Lower leg skin (tissue), 4 donors: ENCODE data around the gene SEMA3A. TPM values are rescaled to one million over a fixed set of nuclear protein-coding genes. Genes with fewer than 3 reads are reported as not detected.

Experiments used
- DNase-seq, 2 donors: peaks; one replicate each; pipeline ENCODE4 v3.0.0-alpha.2; 2019; ENCODE audit warnings: low spot score in 2 of 2
- H3K4me3 ChIP-seq: fragments of 200-600 bp; sonication (generic); 2 replicates; pipeline ENCODE4 v1.5.1; 2017; ENCODE audit warnings: mild to moderate bottlenecking, low read depth; ENCODE audit not compliant: poor library complexity, severe bottlenecking
- POLR2A ChIP-seq, 2 donors: fragments of 450-650 bp; IDR thresholded peaks; one replicate each; pipeline ENCODE4 v1.6.1; 2016 to 2017; ENCODE audit warnings: antibody characterized with exemption in 2 of 2, mild to moderate bottlenecking in 1 of 2, moderate library complexity in 1 of 2
- WGBS, 2 donors: methylation state at CpG; one replicate each; pipeline ENCODE4 v1.1.5; 2018; 5-methylcytosine and 5-hydroxymethylcytosine counted together
- intact Hi-C: fragments of 100-400 bp; cut with DNase I; formaldehyde crosslinking; loops from one replicate; pipeline ENCODE4 v1.15.0; 2023; ENCODE audit warnings: low total_unique reads
- total RNA-seq, 4 donors: library from RNA; depleted of rRNA; stranded (reverse); fragments of >200 nt; gene quantifications; one replicate each; pipeline ENCODE4 v1.1.0, GENCODE V29; 2016
- TF ChIP-seq, protein P1 (sequence below), 3 donors: fragments of 450-650 bp; IDR thresholded peaks; one replicate each; pipeline ENCODE4 v1.5.1; 2016; ENCODE audit warnings: antibody characterized with exemption in 3 of 3, mild to moderate bottlenecking in 3 of 3, moderate library complexity in 2 of 3

SEMA3A gene
- total RNA-seq, 4 donors from 2014 or later = 0.19 to 1.6 (median 1.4) TPM

DNA sequence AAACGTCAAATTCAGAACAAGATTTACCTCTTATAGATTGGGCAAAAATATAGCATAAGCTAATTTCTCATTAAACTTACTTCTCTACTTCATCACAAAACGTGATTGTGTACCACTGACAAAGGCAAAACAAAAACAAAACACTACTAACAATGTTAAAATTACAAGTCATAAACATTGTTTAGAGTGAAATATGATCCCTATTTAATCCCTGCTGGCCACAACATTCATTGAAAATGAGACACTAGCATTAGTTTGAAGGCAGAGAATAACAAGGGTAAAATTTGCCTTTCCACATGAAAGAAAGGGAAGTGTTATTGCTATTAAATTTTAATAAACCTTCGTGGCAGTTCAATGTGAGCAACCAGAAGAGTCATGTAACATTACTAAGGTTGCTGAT, 45.0 kb downstream of the SEMA3A start:
- whole genome bisulfite sequencing, 2 donors = 51 to 73% methylated on average over 3 of the region's 3 CpGs
- intact Hi-C loops = no loop called here
- H3K4me3 ChIP-seq = no peak overlapping the region
- TF ChIP-seq POLR2A (IDR thresholded peaks at IDR 0.05) = no peak
- TF ChIP-seq, protein P1, sequence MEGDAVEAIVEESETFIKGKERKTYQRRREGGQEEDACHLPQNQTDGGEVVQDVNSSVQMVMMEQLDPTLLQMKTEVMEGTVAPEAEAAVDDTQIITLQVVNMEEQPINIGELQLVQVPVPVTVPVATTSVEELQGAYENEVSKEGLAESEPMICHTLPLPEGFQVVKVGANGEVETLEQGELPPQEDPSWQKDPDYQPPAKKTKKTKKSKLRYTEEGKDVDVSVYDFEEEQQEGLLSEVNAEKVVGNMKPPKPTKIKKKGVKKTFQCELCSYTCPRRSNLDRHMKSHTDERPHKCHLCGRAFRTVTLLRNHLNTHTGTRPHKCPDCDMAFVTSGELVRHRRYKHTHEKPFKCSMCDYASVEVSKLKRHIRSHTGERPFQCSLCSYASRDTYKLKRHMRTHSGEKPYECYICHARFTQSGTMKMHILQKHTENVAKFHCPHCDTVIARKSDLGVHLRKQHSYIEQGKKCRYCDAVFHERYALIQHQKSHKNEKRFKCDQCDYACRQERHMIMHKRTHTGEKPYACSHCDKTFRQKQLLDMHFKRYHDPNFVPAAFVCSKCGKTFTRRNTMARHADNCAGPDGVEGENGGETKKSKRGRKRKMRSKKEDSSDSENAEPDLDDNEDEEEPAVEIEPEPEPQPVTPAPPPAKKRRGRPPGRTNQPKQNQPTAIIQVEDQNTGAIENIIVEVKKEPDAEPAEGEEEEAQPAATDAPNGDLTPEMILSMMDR (IDR thresholded peaks at IDR 0.05) = no peak
- DNase-seq = no peak

- no peak for DNase-seq
- intact Hi-C loops = no loop called here
- no peak overlapping the region for H3K4me3 ChIP-seq
- no peak for TF ChIP-seq POLR2A (IDR thresholded peaks at IDR 0.05)
- TF ChIP-seq, protein P1 (IDR thresholded peaks at IDR 0.05) = no peak
- WGBS, 2 donors = 62 to 64% methylated on average over 3 of the region's 3 CpGs
Measured at GRCh38 chr7:84145892-84146291, 48.7 kb downstream of the SEMA3A start.

DNA sequence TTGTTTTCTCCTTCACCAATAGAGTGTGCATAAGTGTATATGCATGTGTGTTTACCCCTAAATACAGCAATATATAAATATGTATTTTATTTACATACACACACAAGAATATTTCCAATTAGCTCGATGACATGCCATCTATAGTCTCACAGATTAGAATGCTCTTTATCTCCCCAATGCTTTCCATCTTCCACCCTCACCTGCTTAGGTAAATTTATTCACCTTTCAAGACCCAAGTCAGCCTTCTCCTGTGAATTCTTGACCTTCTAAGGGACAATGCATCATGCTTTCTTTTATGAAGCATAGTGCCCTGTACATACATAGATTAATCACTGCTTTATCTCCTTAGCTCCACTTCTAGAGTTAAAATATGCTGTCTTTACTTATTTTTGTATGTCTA, 49.7 kb downstream of the SEMA3A start:
- WGBS, 2 donors = 68 to 90% methylated on average over 1 of the region's 1 CpG
- DNase-seq = no peak
- intact Hi-C loops = no loop called here
- no peak overlapping the region for H3K4me3 ChIP-seq
- TF ChIP-seq, protein P1 (IDR thresholded peaks at IDR 0.05) = no peak
- TF ChIP-seq POLR2A (IDR thresholded peaks at IDR 0.05) = no peak

- DNase-seq = no peak
- no peak overlapping the region for H3K4me3 ChIP-seq
- TF ChIP-seq POLR2A (IDR thresholded peaks at IDR 0.05) = no peak
- TF ChIP-seq, protein P1 (IDR thresholded peaks at IDR 0.05) = no peak
- WGBS, 2 donors = 73 to 87% methylated on average over 3 of the region's 3 CpGs
- intact Hi-C loops = no loop called here
Measured at GRCh38 chr7:84144480-84144879, 50.1 kb downstream of the SEMA3A start.

DNA sequence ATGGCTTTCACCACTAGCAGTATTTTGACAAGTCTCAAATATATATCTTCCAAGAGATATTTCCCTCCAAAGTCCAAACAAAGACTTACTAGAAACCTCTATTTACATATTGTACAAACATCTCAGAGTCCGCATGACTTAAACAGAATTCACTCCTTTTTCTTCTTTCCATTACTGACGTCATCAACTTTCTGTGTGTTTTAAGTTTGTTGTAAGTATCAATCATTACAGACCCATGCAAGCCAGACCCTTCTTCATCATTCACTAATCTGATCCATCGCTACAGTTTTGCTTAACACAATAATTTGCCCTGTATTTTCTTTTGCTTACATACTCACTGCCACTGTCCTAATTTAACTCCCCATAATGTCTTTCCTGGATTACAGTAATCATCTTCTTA, 51.9 kb downstream of the SEMA3A start:
- TF ChIP-seq, protein P1 (IDR thresholded peaks at IDR 0.05) = no peak
- no peak for TF ChIP-seq POLR2A (IDR thresholded peaks at IDR 0.05)
- intact Hi-C loops = no loop called here
- H3K4me3 ChIP-seq = no peak overlapping the region
- 97 to 98% methylated on average over 3 of the region's 3 CpGs for WGBS, 2 donors
- no peak for DNase-seq

GRCh38 chr7:84139986-84140729, 54.4 kb downstream of the SEMA3A start:
- 61 to 86% methylated on average over 2 of the region's 2 CpGs for WGBS, 2 donors
- no peak for TF ChIP-seq POLR2A (IDR thresholded peaks at IDR 0.05)
- TF ChIP-seq, protein P1 (IDR thresholded peaks at IDR 0.05) = no peak
- intact Hi-C loops = no loop called here

More at GRCh38 chr7:84139986-84140729, 54.4 kb downstream of the SEMA3A start:
- no peak overlapping the region for H3K4me3 ChIP-seq
- DNase-seq = no peak
